ENCODE measurements around the gene LZTS2.

LZTS2 gene

DNA sequence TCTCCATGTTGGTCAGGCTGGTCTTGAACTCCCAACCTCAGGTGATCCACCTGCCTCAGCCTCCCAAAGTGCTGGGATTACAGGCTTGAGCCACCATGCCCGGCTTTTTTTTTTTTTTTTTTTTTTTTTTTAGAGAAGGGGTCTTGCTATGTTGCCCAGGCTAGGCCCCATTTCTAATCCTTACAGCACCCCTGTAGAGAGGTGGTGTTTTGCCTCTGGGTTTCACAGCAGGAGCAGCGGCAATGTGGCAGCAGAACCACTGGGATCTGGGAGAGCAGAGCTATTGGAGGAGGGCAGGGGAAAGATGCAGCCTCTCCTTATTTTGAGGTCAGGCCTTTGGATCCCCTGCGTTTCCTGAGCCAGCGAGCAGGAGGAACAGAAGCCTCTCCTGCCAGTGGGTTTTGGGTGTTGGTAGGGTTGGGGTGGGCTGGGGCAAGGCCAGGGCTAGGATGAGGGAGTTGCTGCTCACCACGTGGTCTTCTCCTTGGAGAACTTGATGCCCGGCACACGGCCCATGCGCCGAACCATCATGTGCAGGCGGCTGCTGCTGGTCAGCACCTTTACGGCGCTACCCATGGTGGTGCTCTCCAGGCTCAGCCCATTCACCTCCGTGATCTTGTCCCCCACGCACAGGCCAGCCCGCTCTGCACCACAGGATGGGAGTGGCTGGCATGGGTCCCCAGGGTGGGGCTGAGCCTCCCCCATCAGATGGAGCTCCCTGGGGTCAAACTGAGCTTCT lies 23.5 kb downstream of the LZTS2 start:
- Histone ChIP-seq H3K9ac (ENCODE audit: low read depth, low read length, poor library complexity, severe bottlenecking) (no peak overlapping the region), H3K9me3 (ENCODE audit: insufficient read depth, low read depth, low read length) (no peaks in the 10 kb centered on the region), H3K79me2 (ENCODE audit: insufficient read depth, low read length) (no peaks in the 10 kb centered on the region), H3K4me1 (ENCODE audit: insufficient read depth, low read length, poor library complexity, severe bottlenecking) (no peaks in the 10 kb centered on the region), H3K4me3 (ENCODE audit: low read length, poor library complexity, severe bottlenecking) (no peak overlapping the region), H3K27me3 (ENCODE audit: insufficient read depth, low read length, poor library complexity, severe bottlenecking) (no peaks in the 10 kb centered on the region), H3K36me3 (ENCODE audit: insufficient read depth, low read length) (no peaks in the 10 kb centered on the region), H2AFZ (ENCODE audit: low read length) (no peak overlapping the region), H3K9me2 (replicated peaks; ENCODE audit: low read depth, low read length) (no peaks in the 10 kb centered on the region), H3K4me2 (ENCODE audit: low read depth, low read length, poor library complexity, severe bottlenecking) (no peak overlapping the region), H4K20me1 (ENCODE audit: insufficient read depth, low read length, poor library complexity, severe bottlenecking) (no peaks in the 10 kb centered on the region), H3F3A (ENCODE audit: low read depth) (no peaks in the 10 kb centered on the region; the same call in 1 of the 2 replicates)
- TF ChIP-seq EZH2phosphoT487 (IDR thresholded peaks at IDR 0.05; ENCODE audit: borderline replicate concordance) = no peak
- TF ChIP-seq, protein P1, sequence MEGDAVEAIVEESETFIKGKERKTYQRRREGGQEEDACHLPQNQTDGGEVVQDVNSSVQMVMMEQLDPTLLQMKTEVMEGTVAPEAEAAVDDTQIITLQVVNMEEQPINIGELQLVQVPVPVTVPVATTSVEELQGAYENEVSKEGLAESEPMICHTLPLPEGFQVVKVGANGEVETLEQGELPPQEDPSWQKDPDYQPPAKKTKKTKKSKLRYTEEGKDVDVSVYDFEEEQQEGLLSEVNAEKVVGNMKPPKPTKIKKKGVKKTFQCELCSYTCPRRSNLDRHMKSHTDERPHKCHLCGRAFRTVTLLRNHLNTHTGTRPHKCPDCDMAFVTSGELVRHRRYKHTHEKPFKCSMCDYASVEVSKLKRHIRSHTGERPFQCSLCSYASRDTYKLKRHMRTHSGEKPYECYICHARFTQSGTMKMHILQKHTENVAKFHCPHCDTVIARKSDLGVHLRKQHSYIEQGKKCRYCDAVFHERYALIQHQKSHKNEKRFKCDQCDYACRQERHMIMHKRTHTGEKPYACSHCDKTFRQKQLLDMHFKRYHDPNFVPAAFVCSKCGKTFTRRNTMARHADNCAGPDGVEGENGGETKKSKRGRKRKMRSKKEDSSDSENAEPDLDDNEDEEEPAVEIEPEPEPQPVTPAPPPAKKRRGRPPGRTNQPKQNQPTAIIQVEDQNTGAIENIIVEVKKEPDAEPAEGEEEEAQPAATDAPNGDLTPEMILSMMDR (conservative IDR thresholded peaks at IDR 0.05; ENCODE audit: low read length) = no peak

DNA sequence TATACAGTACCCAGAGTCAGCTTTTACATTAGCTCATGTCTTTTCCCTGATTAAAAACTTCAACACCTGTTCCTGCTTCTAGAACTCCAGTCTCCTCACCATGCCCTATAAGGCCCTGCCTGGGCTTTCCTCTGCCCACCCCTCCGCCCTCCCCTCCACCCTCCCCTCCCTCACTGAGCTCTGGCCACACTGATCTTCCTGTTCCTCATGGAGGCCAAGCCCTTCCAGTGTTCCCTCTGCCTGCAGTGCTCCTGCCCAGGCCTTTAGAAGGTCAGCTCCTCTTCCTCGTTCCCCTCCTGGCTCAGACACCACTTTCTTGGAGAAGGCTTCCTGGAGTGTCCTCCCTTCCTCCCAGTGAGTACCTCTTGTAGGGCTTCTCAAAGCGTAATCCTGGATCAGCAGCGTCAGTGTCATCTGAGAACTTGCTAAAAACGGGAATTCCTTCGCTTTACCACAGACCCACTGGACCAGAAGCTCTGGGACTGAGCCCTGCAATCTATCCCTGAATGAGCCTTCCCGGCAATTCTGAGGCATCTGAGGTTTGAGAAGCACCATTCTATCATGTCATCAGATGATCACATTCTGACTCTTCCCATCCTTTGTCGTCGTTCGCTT lies 27.6 kb downstream of the LZTS2 start:
- Histone ChIP-seq H3K79me2 (ENCODE audit: insufficient read depth, low read length) (no peaks in the 10 kb centered on the region), H4K20me1 (ENCODE audit: insufficient read depth, low read length, poor library complexity, severe bottlenecking) (no peaks in the 10 kb centered on the region), H3K9me3 (ENCODE audit: insufficient read depth, low read depth, low read length) (no peaks in the 10 kb centered on the region), H3K9ac (ENCODE audit: low read depth, low read length, poor library complexity, severe bottlenecking) (no peak overlapping the region), H3K36me3 (ENCODE audit: insufficient read depth, low read length) (no peaks in the 10 kb centered on the region), H3F3A (ENCODE audit: low read depth) (no peaks in the 10 kb centered on the region), H3K4me3 (ENCODE audit: low read length, poor library complexity, severe bottlenecking) (no peak overlapping the region), H3K4me2 (ENCODE audit: low read depth, low read length, poor library complexity, severe bottlenecking) (no peak overlapping the region), H3K4me1 (ENCODE audit: insufficient read depth, low read length, poor library complexity, severe bottlenecking) (peaks cover 11% of the 10 kb centered on the region), H3K27me3 (ENCODE audit: insufficient read depth, low read length, poor library complexity, severe bottlenecking) (no peaks in the 10 kb centered on the region), H3K9me2 (replicated peaks; ENCODE audit: low read depth, low read length) (no peaks in the 10 kb centered on the region), H2AFZ (ENCODE audit: low read length) (no peak overlapping the region)
- TF ChIP-seq, protein P1 (conservative IDR thresholded peaks at IDR 0.05; ENCODE audit: low read length) = no peak
- TF ChIP-seq EZH2phosphoT487 (IDR thresholded peaks at IDR 0.05; ENCODE audit: borderline replicate concordance) = no peak

DNA sequence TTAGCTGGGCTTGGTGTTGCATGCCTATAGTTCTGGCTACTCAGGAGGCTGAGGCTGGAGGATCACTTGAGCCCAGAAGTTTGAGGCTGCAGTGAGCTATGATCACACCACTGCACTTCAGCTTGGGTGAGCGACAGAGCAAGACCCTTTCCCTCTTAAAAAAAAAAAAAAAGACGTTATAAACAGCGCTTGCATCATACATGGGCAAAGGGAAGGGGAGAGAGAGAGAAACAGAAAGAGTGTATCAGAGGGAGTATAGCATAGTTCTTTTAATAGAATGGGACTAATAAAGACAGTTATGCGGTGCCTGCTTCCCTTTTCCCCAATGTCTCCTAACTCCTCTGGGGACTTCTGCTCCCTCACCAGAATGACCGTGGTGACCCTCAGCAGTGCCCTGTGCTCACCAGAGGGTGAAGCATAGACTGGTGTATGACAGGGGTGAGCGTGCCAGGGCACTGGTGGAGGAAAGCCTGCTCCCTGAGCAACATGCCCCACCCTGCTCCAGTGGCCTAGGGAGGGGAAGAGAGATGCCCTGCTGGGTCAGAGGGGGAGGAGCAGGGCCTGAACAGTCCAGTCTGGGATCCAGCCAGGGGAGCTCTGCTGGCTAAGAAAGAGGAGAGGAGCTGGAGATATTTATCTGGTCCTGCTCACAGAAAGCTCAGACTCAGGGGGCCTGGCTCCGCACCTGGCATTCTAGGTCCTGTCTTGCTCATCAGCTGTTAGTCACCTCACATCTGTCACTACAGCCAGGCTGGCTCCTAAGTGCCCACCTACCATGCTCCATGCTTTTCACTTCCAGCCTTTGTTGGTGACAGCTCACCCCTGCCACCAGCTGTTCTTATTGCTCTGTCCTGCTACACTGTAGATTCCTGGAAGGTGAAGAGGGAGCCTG lies 29.1 kb downstream of the LZTS2 start:
- Histone ChIP-seq H3K36me3 (ENCODE audit: insufficient read depth, low read length) (no peaks in the 10 kb centered on the region), H3K4me3 (ENCODE audit: low read length, poor library complexity, severe bottlenecking) (no peak overlapping the region), H3K4me1 (ENCODE audit: insufficient read depth, low read length, poor library complexity, severe bottlenecking) (peaks cover 23% of the 10 kb centered on the region), H3F3A (ENCODE audit: low read depth) (no peaks in the 10 kb centered on the region), H4K20me1 (ENCODE audit: insufficient read depth, low read length, poor library complexity, severe bottlenecking) (no peaks in the 10 kb centered on the region), H3K4me2 (ENCODE audit: low read depth, low read length, poor library complexity, severe bottlenecking) (no peak overlapping the region), H3K79me2 (ENCODE audit: insufficient read depth, low read length) (no peaks in the 10 kb centered on the region; the same call in 1 of the 2 replicates), H3K9me3 (ENCODE audit: insufficient read depth, low read depth, low read length) (no peaks in the 10 kb centered on the region), H3K9me2 (replicated peaks; ENCODE audit: low read depth, low read length) (no peaks in the 10 kb centered on the region), H3K27me3 (ENCODE audit: insufficient read depth, low read length, poor library complexity, severe bottlenecking) (no peaks in the 10 kb centered on the region), H3K9ac (ENCODE audit: low read depth, low read length, poor library complexity, severe bottlenecking) (no peak overlapping the region), H2AFZ (ENCODE audit: low read length) (no peak overlapping the region)
- TF ChIP-seq, protein P1 (conservative IDR thresholded peaks at IDR 0.05; ENCODE audit: low read length) = no peak
- no peak for TF ChIP-seq EZH2phosphoT487 (IDR thresholded peaks at IDR 0.05; ENCODE audit: borderline replicate concordance)
